ENCODE results near the gene C9orf153.

Gene C9orf153

GRCh38 chr9:86282077-86282978 is 22.9 kb upstream of the C9orf153 start, which contains the start of gene ISCA1:
TSS of gene ISCA1 (minus strand) at chr9:86282538. CDS start at chr9:86282458, 80 bp downstream.
- DNase-seq (ENCODE audit: low read depth, low spot score), result peak; percentile 96
- in situ Hi-C loops (cut with HindIII; ENCODE audit: low sequenced_read_pairs), result no loop called here
- no peak for TF ChIP-seq CTCF (IDR thresholded peaks at IDR 0.05; ENCODE audit: low read depth, low read length)
- H3K4me3 ChIP-seq (ENCODE audit: low read depth, low read length), result peak within 1 kb of the TSS; percentile 88

GRCh38 chr9:86281593-86282076 is 22.2 kb upstream of the C9orf153 start:
- in situ Hi-C loops (cut with HindIII; ENCODE audit: low sequenced_read_pairs), result no loop called here
- H3K4me3 ChIP-seq (ENCODE audit: low read depth, low read length), result peak overlapping the region; percentile 88
- TF ChIP-seq CTCF (IDR thresholded peaks at IDR 0.05; ENCODE audit: low read depth, low read length), result no peak
- no peak for DNase-seq (ENCODE audit: low read depth, low spot score)

GRCh38 chr9:86280580-86280979 is 21.1 kb upstream of the C9orf153 start:
- no peak for DNase-seq (ENCODE audit: low read depth, low spot score)
- no peak for TF ChIP-seq CTCF (IDR thresholded peaks at IDR 0.05; ENCODE audit: low read depth, low read length)
- no peak overlapping the region for H3K4me3 ChIP-seq (ENCODE audit: low read depth, low read length)
- in situ Hi-C loops (cut with HindIII; ENCODE audit: low sequenced_read_pairs), result no loop called here

GRCh38 chr9:86279839-86280238 is 20.4 kb upstream of the C9orf153 start:
- no peak overlapping the region for H3K4me3 ChIP-seq (ENCODE audit: low read depth, low read length)
- TF ChIP-seq CTCF (IDR thresholded peaks at IDR 0.05; ENCODE audit: low read depth, low read length), result no peak
- no peak for DNase-seq (ENCODE audit: low read depth, low spot score)
- in situ Hi-C loops (cut with HindIII; ENCODE audit: low sequenced_read_pairs), result no loop called here

- no peak for DNase-seq (ENCODE audit: low read depth, low spot score)
- in situ Hi-C loops (cut with HindIII; ENCODE audit: low sequenced_read_pairs), result no loop called here
- no peak for TF ChIP-seq CTCF (IDR thresholded peaks at IDR 0.05; ENCODE audit: low read depth, low read length)
- H3K4me3 ChIP-seq (ENCODE audit: low read depth, low read length), result no peak overlapping the region
Observed at GRCh38 chr9:86277072-86277471, 17.6 kb upstream of the C9orf153 start.

- H3K4me3 ChIP-seq (ENCODE audit: low read depth, low read length), result no peak overlapping the region
- no peak for DNase-seq (ENCODE audit: low read depth, low spot score)
- in situ Hi-C loops (cut with HindIII; ENCODE audit: low sequenced_read_pairs), result no loop called here
- TF ChIP-seq CTCF (IDR thresholded peaks at IDR 0.05; ENCODE audit: low read depth, low read length), result peak; percentile 32
Observed at GRCh38 chr9:86275962-86276361, 16.5 kb upstream of the C9orf153 start.
